Right lung (tissue), 10 donors: ENCODE data around the gene NEO1. TPM values are rescaled to one million over a fixed set of nuclear protein-coding genes. Genes with fewer than 3 reads are reported as not detected.

Source experiments
- DNase-seq, 2 donors: peaks; one replicate each; pipeline ENCODE4 v3.0.0-alpha.2; 2013
- long read RNA-seq, 8 donors: transcript quantifications; one replicate each; lab custom pipeline, GENCODE V29; 2026
- polyA plus RNA-seq, 5 donors: library from polyadenylated mRNA; unstranded; fragments of 120-200 nt; gene quantifications; one replicate each; pipeline versions ENCODE4 v1.2.1 to v1.2.3, GENCODE V29; 2013; ENCODE audit warnings: inconsistent platforms in 1 of 5, low replicate concordance in 1 of 5; ENCODE audit not compliant: insufficient read length in 5 of 5, insufficient read depth in 1 of 5

NEO1 gene
- 100 to 1,000 TPM in 4 of 5 donors, 10 to 100 TPM in 1; 88.3 to 114 (median 111) TPM for polyA plus RNA-seq
- long read RNA-seq, donor 1, partial matches to known transcripts, result 5 of 7 reads
- long read RNA-seq, donor 1, other reads (novel, unspliced or antisense), result 0 of 7 reads
- long read RNA-seq, donor 2, result 0 reads
- long read RNA-seq, donor 3, partial matches to known transcripts, result 6 of 7 reads
- long read RNA-seq, donor 3, other reads (novel, unspliced or antisense), result 0 of 7 reads
- long read RNA-seq, donor 4, result 0 reads
- long read RNA-seq, donor 5, partial matches to known transcripts, result 22 of 25 reads
- long read RNA-seq, donor 5, other reads (novel, unspliced or antisense), result 0 of 25 reads
- long read RNA-seq, donor 6, partial matches to known transcripts, result 30 of 30 reads
- long read RNA-seq, donor 6, other reads (novel, unspliced or antisense), result 0 of 30 reads
- long read RNA-seq, donor 7, partial matches to known transcripts, result 0 of 6 reads
- long read RNA-seq, donor 7, other reads (novel, unspliced or antisense), result 5 of 6 reads
- long read RNA-seq, donor 8, result 0 reads

GRCh38 chr15:73051807-73052652 is at the start of gene NEO1:
Gene NEO1, plus strand, starts transcription at chr15:73052463. Its CDS starts 213 bp downstream, at chr15:73052676.
- DNase-seq, result peak; percentile 91 to 92

GRCh38 chr15:73004462-73004861 is 47.8 kb upstream of the NEO1 start:
- DNase-seq, result no peak

- no peak for DNase-seq
These were observed 47.2 kb upstream of the NEO1 start for GRCh38 chr15:73005032-73005431.

GRCh38 chr15:73005446-73005845 is 46.8 kb upstream of the NEO1 start:
- no peak for DNase-seq

- no peak for DNase-seq
These were observed 45.7 kb upstream of the NEO1 start for GRCh38 chr15:73006523-73006922.

- DNase-seq, result no peak
These were observed 42.9 kb upstream of the NEO1 start for GRCh38 chr15:73009066-73010056.

- no peak for DNase-seq
These were observed 41.8 kb upstream of the NEO1 start for GRCh38 chr15:73010154-73011152.

- no peak for DNase-seq
These were observed 37.4 kb upstream of the NEO1 start for GRCh38 chr15:73014904-73015303.

- no peak for DNase-seq
These were observed 36.8 kb upstream of the NEO1 start for GRCh38 chr15:73015493-73015892.

- no peak for DNase-seq
These were observed 34.3 kb upstream of the NEO1 start for GRCh38 chr15:73017987-73018386.

GRCh38 chr15:73019154-73019553 is 33.1 kb upstream of the NEO1 start:
- no peak for DNase-seq

GRCh38 chr15:73019601-73020146 is 32.6 kb upstream of the NEO1 start:
- no peak for DNase-seq

GRCh38 chr15:73021139-73021621 is 31.1 kb upstream of the NEO1 start:
- DNase-seq, result no peak

GRCh38 chr15:73022161-73022560 is 30.1 kb upstream of the NEO1 start:
- DNase-seq, result no peak

- DNase-seq, result no peak
These were observed 29.2 kb upstream of the NEO1 start for GRCh38 chr15:73023071-73023470.

GRCh38 chr15:73024168-73024567 is 28.1 kb upstream of the NEO1 start:
- DNase-seq, result no peak

GRCh38 chr15:73026511-73027054 is 25.7 kb upstream of the NEO1 start:
- no peak for DNase-seq

GRCh38 chr15:73028031-73028430 is 24.2 kb upstream of the NEO1 start:
- DNase-seq, result no peak

- no peak for DNase-seq
These were observed 23.3 kb upstream of the NEO1 start for GRCh38 chr15:73028831-73029451.
